Nephron progenitor cell (in vitro differentiated cells): ENCODE results near the gene TRIO.

ENCODE experiments used
- DNase-seq: peaks from one replicate; pipeline ENCODE4 v3.0.0; 2021
- H3K27ac Mint-ChIP-seq: 2 replicates; pipeline ENCODE4 v1.8.0; 2021; ENCODE audit warnings: mild to moderate bottlenecking, moderate library complexity, mixed read lengths
- H3K27me3 Mint-ChIP-seq: 2 replicates; pipeline ENCODE4 v1.8.0; 2021; ENCODE audit warnings: mild to moderate bottlenecking, low read depth, mixed read lengths; ENCODE audit not compliant: poor library complexity
- H3K36me3 Mint-ChIP-seq: 2 replicates; pipeline ENCODE4 v1.8.0; 2021; ENCODE audit warnings: low read depth, mixed read lengths
- H3K4me1 Mint-ChIP-seq: 2 replicates; pipeline ENCODE4 v1.8.0; 2021; ENCODE audit warnings: mixed read lengths
- H3K4me3 Mint-ChIP-seq: 2 replicates; pipeline ENCODE4 v1.8.0; 2021; ENCODE audit warnings: mild to moderate bottlenecking, moderate library complexity, mixed read lengths
- H3K9me3 Mint-ChIP-seq: 2 replicates; pipeline ENCODE4 v1.8.0; 2021; ENCODE audit warnings: mild to moderate bottlenecking, moderate library complexity, mixed read lengths
- TF ChIP-seq, protein P1 (sequence below): fragments of 200-600 bp; sonication (generic); IDR thresholded peaks from 2 replicates; pipeline ENCODE4 v1.5.0; 2021; ENCODE audit warnings: antibody characterized with exemption

The TRIO gene

DNA sequence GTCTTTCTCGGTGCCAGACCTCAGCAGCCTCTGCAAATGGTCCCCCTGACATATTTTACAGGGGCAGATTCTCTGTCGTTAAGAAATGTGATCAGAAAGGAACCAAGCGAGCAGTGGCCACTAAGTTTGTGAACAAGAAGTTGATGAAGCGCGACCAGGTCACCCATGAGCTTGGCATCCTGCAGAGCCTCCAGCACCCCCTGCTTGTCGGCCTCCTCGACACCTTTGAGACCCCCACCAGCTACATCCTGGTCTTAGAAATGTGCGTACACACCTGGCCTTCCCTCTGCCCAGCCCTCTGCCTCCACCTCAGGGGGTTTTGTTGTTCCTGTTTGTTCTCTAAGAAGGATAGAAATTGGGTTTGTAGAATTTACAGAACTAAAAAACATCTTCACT, 361.2 kb downstream of the TRIO start:
- H3K27me3 Mint-ChIP-seq, result peaks cover 2% of the 10 kb centered on the region
- no peaks in the 10 kb centered on the region for H3K9me3 Mint-ChIP-seq
- peaks cover 59% of the 10 kb centered on the region for H3K36me3 Mint-ChIP-seq
- DNase-seq, result no peak
- peaks cover 27% of the 10 kb centered on the region for H3K4me1 Mint-ChIP-seq
- TF ChIP-seq, protein P1, sequence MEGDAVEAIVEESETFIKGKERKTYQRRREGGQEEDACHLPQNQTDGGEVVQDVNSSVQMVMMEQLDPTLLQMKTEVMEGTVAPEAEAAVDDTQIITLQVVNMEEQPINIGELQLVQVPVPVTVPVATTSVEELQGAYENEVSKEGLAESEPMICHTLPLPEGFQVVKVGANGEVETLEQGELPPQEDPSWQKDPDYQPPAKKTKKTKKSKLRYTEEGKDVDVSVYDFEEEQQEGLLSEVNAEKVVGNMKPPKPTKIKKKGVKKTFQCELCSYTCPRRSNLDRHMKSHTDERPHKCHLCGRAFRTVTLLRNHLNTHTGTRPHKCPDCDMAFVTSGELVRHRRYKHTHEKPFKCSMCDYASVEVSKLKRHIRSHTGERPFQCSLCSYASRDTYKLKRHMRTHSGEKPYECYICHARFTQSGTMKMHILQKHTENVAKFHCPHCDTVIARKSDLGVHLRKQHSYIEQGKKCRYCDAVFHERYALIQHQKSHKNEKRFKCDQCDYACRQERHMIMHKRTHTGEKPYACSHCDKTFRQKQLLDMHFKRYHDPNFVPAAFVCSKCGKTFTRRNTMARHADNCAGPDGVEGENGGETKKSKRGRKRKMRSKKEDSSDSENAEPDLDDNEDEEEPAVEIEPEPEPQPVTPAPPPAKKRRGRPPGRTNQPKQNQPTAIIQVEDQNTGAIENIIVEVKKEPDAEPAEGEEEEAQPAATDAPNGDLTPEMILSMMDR, result no peak
- no peak overlapping the region for H3K27ac Mint-ChIP-seq
- H3K4me3 Mint-ChIP-seq, result no peak overlapping the region

DNA sequence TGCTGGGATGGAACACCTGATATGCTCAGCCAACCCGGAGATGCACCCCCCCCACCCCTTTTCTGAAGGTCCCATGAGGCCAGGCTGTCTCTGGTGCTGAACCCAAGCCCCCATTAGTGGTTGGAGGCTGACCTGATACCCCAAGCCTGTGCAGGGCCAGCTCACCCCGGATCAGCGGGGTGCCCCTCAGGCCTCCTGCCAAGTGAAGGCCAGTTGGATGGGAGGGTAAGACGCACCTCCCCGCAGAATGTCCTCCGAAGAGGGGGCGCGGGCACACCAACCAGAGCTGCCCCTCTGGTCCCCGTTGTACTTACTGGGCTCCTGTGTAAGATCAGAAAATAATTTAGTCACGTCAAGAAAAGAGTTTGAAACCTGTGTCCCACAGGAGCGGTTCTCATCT, 361.7 kb downstream of the TRIO start:
- no peak for DNase-seq
- no peak overlapping the region for H3K27ac Mint-ChIP-seq
- TF ChIP-seq, protein P1, result no peak
- peaks cover 27% of the 10 kb centered on the region for H3K4me1 Mint-ChIP-seq
- peaks cover 2% of the 10 kb centered on the region for H3K27me3 Mint-ChIP-seq
- H3K36me3 Mint-ChIP-seq, result peaks cover 59% of the 10 kb centered on the region
- no peaks in the 10 kb centered on the region for H3K9me3 Mint-ChIP-seq
- no peak overlapping the region for H3K4me3 Mint-ChIP-seq

GRCh38 chr5:14505310-14506139, 362.4 kb downstream of the TRIO start:
- Mint-ChIP-seq H3K27me3 (peaks cover 2% of the 10 kb centered on the region), H3K4me3 (no peak overlapping the region), H3K4me1 (peaks cover 31% of the 10 kb centered on the region), H3K36me3 (peaks cover 63% of the 10 kb centered on the region), H3K9me3 (no peaks in the 10 kb centered on the region), H3K27ac (peak overlapping the region; percentile 89)
- no peak for DNase-seq
- TF ChIP-seq, protein P1, result no peak

- H3K4me3 Mint-ChIP-seq, result no peak overlapping the region
- H3K27me3 Mint-ChIP-seq, result peaks cover 2% of the 10 kb centered on the region
- no peaks in the 10 kb centered on the region for H3K9me3 Mint-ChIP-seq
- peaks cover 62% of the 10 kb centered on the region for H3K36me3 Mint-ChIP-seq
- TF ChIP-seq, protein P1, result no peak
- peaks cover 31% of the 10 kb centered on the region for H3K4me1 Mint-ChIP-seq
- H3K27ac Mint-ChIP-seq, result peak overlapping the region; percentile 89
- no peak for DNase-seq
These were observed 363.0 kb downstream of the TRIO start for GRCh38 chr5:14506140-14506538.

DNA sequence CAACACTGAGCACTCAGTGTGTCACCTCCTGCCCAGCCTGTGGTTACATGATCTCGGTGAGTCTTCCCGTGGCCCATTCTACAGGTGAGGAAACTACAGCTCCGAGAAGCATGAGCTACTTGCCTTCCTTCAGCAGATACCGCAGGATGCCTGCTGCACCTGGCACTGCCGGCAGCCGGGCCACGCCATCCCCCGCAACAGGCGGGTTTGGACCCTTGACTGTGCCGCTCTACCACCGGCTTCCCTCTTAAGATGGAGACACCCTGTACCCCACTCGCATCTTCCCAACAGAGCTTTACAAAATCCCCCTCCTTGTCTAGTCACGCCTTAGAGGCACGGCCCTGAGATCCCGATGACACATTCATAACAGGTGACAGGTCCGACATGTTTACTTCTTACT, 363.5 kb downstream of the TRIO start:
- H3K4me3 Mint-ChIP-seq, result no peak overlapping the region
- peaks cover 27% of the 10 kb centered on the region for H3K4me1 Mint-ChIP-seq
- peaks cover 2% of the 10 kb centered on the region for H3K27me3 Mint-ChIP-seq
- TF ChIP-seq, protein P1, result no peak
- no peaks in the 10 kb centered on the region for H3K9me3 Mint-ChIP-seq
- peaks cover 57% of the 10 kb centered on the region for H3K36me3 Mint-ChIP-seq
- no peak overlapping the region for H3K27ac Mint-ChIP-seq
- no peak for DNase-seq
